A673 (cell line): ENCODE measurements around the gene PIAS3. TPM values are rescaled to one million over a fixed set of nuclear protein-coding genes. Genes with fewer than 3 reads are reported as not detected.

Source experiments
- BruUV-seq: library from RNA; stranded (reverse); fragments of 400-500 nt; replicated peaks from 2 replicates; lab custom pipeline; 2021; lab: Mats Ljungman, UMichigan
- CTCF ChIA-PET: fragments of 300-600 bp; sonication (Branson Sonifier 250); formaldehyde crosslinking; loops from one replicate; lab custom pipeline; 2022; ENCODE audit warnings: antibody characterized with exemption; lab: Charles Lee
- POLR2A ChIA-PET: fragments of 300-600 bp; sonication (Branson Sonifier 250); formaldehyde crosslinking; loops from one replicate; lab custom pipeline; 2022; ENCODE audit warnings: antibody characterized with exemption; ENCODE audit not compliant: low non-redundant PET; lab: Charles Lee
- DNase-seq: peaks from one replicate; pipeline ENCODE4 v3.0.0-alpha.2; 2015; ENCODE audit warnings: low spot score
- H3K27ac ChIP-seq: fragments of 200-600 bp; sonication (generic); 2 replicates; pipeline ENCODE4 v1.5.1; 2016; ENCODE audit warnings: mixed run types, low read depth, mild to moderate bottlenecking, mixed read lengths, antibody characterized with exemption, low read length; ENCODE audit not compliant: poor library complexity, severe bottlenecking
- H3K27me3 ChIP-seq: fragments of 200-600 bp; sonication (generic); replicated peaks from 2 replicates; pipeline ENCODE4 v1.6.1; 2017; ENCODE audit warnings: mixed run types, low read depth, mild to moderate bottlenecking, mixed read lengths, antibody characterized with exemption, low read length; ENCODE audit not compliant: insufficient read depth, poor library complexity
- H3K36me3 ChIP-seq: fragments of 200-600 bp; sonication (generic); 2 replicates; pipeline ENCODE4 v1.6.1; 2016; ENCODE audit warnings: mixed run types, mild to moderate bottlenecking, mixed read lengths, antibody characterized with exemption, low read length; ENCODE audit not compliant: insufficient read depth, poor library complexity, severe bottlenecking
- H3K4me1 ChIP-seq: fragments of 200-600 bp; sonication (generic); 2 replicates; pipeline ENCODE4 v1.6.1; 2017; ENCODE audit warnings: mixed run types, mild to moderate bottlenecking, mixed read lengths, antibody characterized with exemption, low read length; ENCODE audit not compliant: insufficient read depth, poor library complexity, severe bottlenecking
- H3K4me3 ChIP-seq: fragments of 200-600 bp; sonication (generic); 2 replicates; pipeline ENCODE4 v1.5.1; 2016; ENCODE audit warnings: low read depth, mixed run types, mild to moderate bottlenecking, mixed read lengths, low read length; ENCODE audit not compliant: poor library complexity, severe bottlenecking
- H3K9me3 ChIP-seq: fragments of 200-600 bp; sonication (generic); 2 replicates; pipeline ENCODE4 v1.6.1; 2016; ENCODE audit warnings: mixed run types, low read depth, mild to moderate bottlenecking, mixed read lengths, antibody characterized with exemption, low read length; ENCODE audit not compliant: poor library complexity, severe bottlenecking
- CTCF ChIP-seq: fragments of 300-800, 200-600 bp; sonication (generic); conservative IDR thresholded peaks from 2 replicates; pipeline ENCODE4 v1.5.1; 2017; ENCODE audit warnings: low read depth, mild to moderate bottlenecking, antibody characterized with exemption, low read length, moderate library complexity, mixed read lengths
- EZH2 ChIP-seq: fragments of 200-600 bp; sonication (generic); IDR thresholded peaks from 2 replicates; pipeline ENCODE4 v1.6.1; 2017; ENCODE audit warnings: borderline replicate concordance, low read depth, mild to moderate bottlenecking, mixed read lengths, antibody characterized with exemption, low read length; ENCODE audit not compliant: poor library complexity, severe bottlenecking
- intact Hi-C: fragments of 100-400 bp; cut with micrococcal nuclease; formaldehyde crosslinking; loops from one replicate; pipeline ENCODE4 v1.10.0; 2022; ENCODE audit not compliant: unreplicated experiment
- total RNA-seq: library from RNA; stranded (reverse); gene quantifications from 2 replicates; pipeline ENCODE4 v1.2.3, GENCODE V29; 2021

Gene PIAS3
- total RNA-seq, 1 experiment from 2014 or later: 41.8 TPM

GRCh38 chr1:145895471-145895870 lies 36.6 kb upstream of the PIAS3 start:
- no TSS peak for BruUV-seq
- TF ChIP-seq EZH2 (no peak), CTCF (no peak)
- Histone ChIP-seq H3K27ac (no peak overlapping the region), H3K27me3 (no peaks in the 10 kb centered on the region), H3K4me1 (peaks cover 20% of the 10 kb centered on the region), H3K9me3 (no peaks in the 10 kb centered on the region), H3K36me3 (no peaks in the 10 kb centered on the region), H3K4me3 (no peak overlapping the region)
- CTCF ChIA-PET: no interaction called here
- DNase-seq: no peak
- POLR2A ChIA-PET: no interaction called here
- intact Hi-C loops: no loop called here

- CTCF ChIA-PET: interaction anchor here (2.1 to 2.5 kb wide), 2 partner anchors 17 to 86 kb away, joined by 9 to 13 read pairs; partner anchors contain the start of gene ITGA10
- POLR2A ChIA-PET: no interaction called here
- no peak overlapping the region for H3K27ac ChIP-seq
Observed at GRCh38 chr1:145893306-145894055, 34.6 kb upstream of the PIAS3 start.

GRCh38 chr1:145892486-145893087 lies 33.7 kb upstream of the PIAS3 start:
- H3K4me3 ChIP-seq: peak overlapping the region; percentile 16
- H3K9me3 ChIP-seq: no peaks in the 10 kb centered on the region
- DNase-seq: peak; percentile 53
- TF ChIP-seq CTCF: no peak
- no peak for TF ChIP-seq EZH2
- no TSS peak for BruUV-seq
- no peaks in the 10 kb centered on the region for H3K27me3 ChIP-seq
- H3K4me1 ChIP-seq: peaks cover 20% of the 10 kb centered on the region
- intact Hi-C loops: loop anchor here (2.0 kb wide), 2 partner anchors 26 to 114 kb away; partner anchors contain the start of gene PEX11B
- ChIA-PET POLR2A (no interaction called here), CTCF (interaction anchor here (0.6 to 2.5 kb wide), 14 partner anchors 10 to 155 kb away, joined by 3 to 14 read pairs (median 6); partner anchors contain the start of genes ANKRD34A, ITGA10, NUDT17 and PIAS3)
- peak overlapping the region; percentile 54 for H3K27ac ChIP-seq
- H3K36me3 ChIP-seq: no peaks in the 10 kb centered on the region

More at GRCh38 chr1:145893306-145894055, 34.6 kb upstream of the PIAS3 start:
- no peak for TF ChIP-seq CTCF
- TF ChIP-seq EZH2: no peak
- Histone ChIP-seq H3K4me1 (peaks cover 20% of the 10 kb centered on the region), H3K36me3 (no peaks in the 10 kb centered on the region), H3K27me3 (no peaks in the 10 kb centered on the region), H3K9me3 (no peaks in the 10 kb centered on the region), H3K4me3 (no peak overlapping the region)
- intact Hi-C loops: loop anchor here (2.0 kb wide), 2 partner anchors 25 to 113 kb away; partner anchors contain the start of gene PEX11B
- BruUV-seq: no TSS peak
- no peak for DNase-seq
